H1 (cell line): ENCODE results near the gene SDHAF4. TPM values are rescaled to one million over a fixed set of nuclear protein-coding genes. Genes with fewer than 3 reads are reported as not detected.
A peak's percentile ranks its signal among the peaks of the same experiment; 100 is the strongest.

Experiments
- CTCF ChIA-PET: fragments of 300-600 bp; sonication (Branson Sonifier 250); formaldehyde crosslinking; loops from one replicate; lab custom pipeline; 2021; ENCODE audit not compliant: partially characterized antibody; lab: Charles Lee
- POLR2A ChIA-PET: fragments of 300-600 bp; sonication (Branson Sonifier 250); formaldehyde crosslinking; loops from one replicate; lab custom pipeline; 2021; ENCODE audit warnings: inconsistent platforms; ENCODE audit not compliant: partially characterized antibody; lab: Charles Lee
- DNase-seq, 2 experiments: peaks; one replicate each; pipeline versions ENCODE4 v3.0.0 to v3.0.0-alpha.2; 2010 to 2022; ENCODE audit warnings: low spot score in 2 of 2, low read depth in 1 of 2, mixed read lengths in 1 of 2
- FAIRE-seq: peaks from 2 replicates; lab custom pipeline; 2011; peaks lifted over from hg19 to GRCh38; lab: Jason Lieb, UNC
- H2AFZ ChIP-seq: 2 replicates; pipeline ENCODE4 v1.8.1; 2012; ENCODE audit warnings: low read length, inconsistent platforms
- H2AK5ac ChIP-seq: 2 replicates; pipeline ENCODE4 v1.6.1; 2013; ENCODE audit warnings: low read depth, low read length
- H2BK120ac ChIP-seq: replicated peaks from 2 replicates; pipeline ENCODE3; 2013; ENCODE audit warnings: low read depth, low read length, inconsistent platforms
- H2BK12ac ChIP-seq: 2 replicates; pipeline ENCODE4 v1.6.1; 2013; ENCODE audit warnings: low read depth, low read length
- H2BK15ac ChIP-seq: 2 replicates; pipeline ENCODE4 v1.6.1; 2013; ENCODE audit warnings: low read length
- H2BK20ac ChIP-seq: 2 replicates; pipeline ENCODE4 v1.6.1; 2013; ENCODE audit warnings: low read length
- H2BK5ac ChIP-seq: 2 replicates; pipeline ENCODE4 v1.6.1; 2013; ENCODE audit warnings: low read depth, low read length
- H3K14ac ChIP-seq: 2 replicates; pipeline ENCODE4 v1.6.1; 2013; ENCODE audit warnings: inconsistent platforms; ENCODE audit not compliant: insufficient read length
- H3K18ac ChIP-seq: 2 replicates; pipeline ENCODE4 v1.6.1; 2013; ENCODE audit warnings: low read length; ENCODE audit errors: extremely low read depth
- H3K23ac ChIP-seq: 2 replicates; pipeline ENCODE4 v1.6.1; 2013; ENCODE audit warnings: inconsistent platforms; ENCODE audit not compliant: insufficient read length
- H3K23me2 ChIP-seq: 2 replicates; pipeline ENCODE4 v1.6.1; 2013; ENCODE audit warnings: low read depth, low read length
- H3K27ac ChIP-seq: 2 replicates; pipeline ENCODE4 v1.6.1; 2011; ENCODE audit warnings: low read depth, low read length, inconsistent platforms
- H3K27me3 ChIP-seq, 4 experiments: replicated peaks in 1 of 4; 1 replicate in 1 of 4; 2 replicates in 3 of 4; pipeline versions ENCODE4 v1.6.1 to v1.8.1; 2011 to 2013; ENCODE audit warnings: low read length in 3 of 4, mild to moderate bottlenecking in 3 of 4, inconsistent platforms in 2 of 4, mixed read lengths in 2 of 4, moderate library complexity in 1 of 4; ENCODE audit not compliant: control insufficient read depth in 3 of 4, insufficient read depth in 3 of 4; ENCODE audit errors: extremely low read depth in 1 of 4
- H3K36me3 ChIP-seq, 4 experiments: 2 replicates each; pipeline versions ENCODE4 v1.6.1 to v1.8.1; 2011 to 2013; ENCODE audit warnings: mild to moderate bottlenecking in 4 of 4, low read length in 3 of 4, moderate library complexity in 2 of 4, control low read depth in 1 of 4, inconsistent platforms in 1 of 4; ENCODE audit not compliant: insufficient read depth in 4 of 4, control insufficient read depth in 2 of 4
- H3K4ac ChIP-seq: replicated peaks from 2 replicates; pipeline ENCODE3; 2013; ENCODE audit warnings: low read length, low read depth, mixed read lengths, inconsistent platforms; ENCODE audit not compliant: insufficient read length
- H3K4me1 ChIP-seq, 4 experiments: replicated peaks in 1 of 4; 1 replicate in 1 of 4; 2 replicates in 3 of 4; pipeline versions ENCODE4 v1.6.1 to v1.8.1; 2011 to 2013; ENCODE audit warnings: low read length in 3 of 4, inconsistent platforms in 2 of 4, mixed read lengths in 1 of 4; ENCODE audit not compliant: insufficient read depth in 4 of 4, control insufficient read depth in 3 of 4
- H3K4me2 ChIP-seq, 2 experiments: 2 replicates each; pipeline versions ENCODE4 v1.6.1 to v1.8.1; 2011 to 2013; ENCODE audit warnings: low read depth in 2 of 2, low read length in 2 of 2, control low read depth in 1 of 2, inconsistent platforms in 1 of 2, mild to moderate bottlenecking in 1 of 2; ENCODE audit not compliant: insufficient read depth in 1 of 2
- H3K4me3 ChIP-seq, 4 experiments: fragments of 200-600, 300-600 bp in 1 of 4; sonication (generic), shearing (Covaris generic), sonication (Bioruptor Twin) in 1 of 4; 2 replicates each; pipeline versions ENCODE4 v1.5.1 to v1.8.1; 2011 to 2016; ENCODE audit warnings: low read length in 4 of 4, low read depth in 3 of 4, control low read depth in 2 of 4, inconsistent platforms in 2 of 4, mild to moderate bottlenecking in 2 of 4, mixed read lengths in 1 of 4, moderate library complexity in 1 of 4; ENCODE audit not compliant: insufficient read depth in 2 of 4; ENCODE audit errors: extremely low read depth in 1 of 4
- H3K56ac ChIP-seq: replicated peaks from 2 replicates; pipeline ENCODE3; 2013; ENCODE audit warnings: low read depth, mild to moderate bottlenecking, mixed read lengths, low read length, inconsistent platforms; ENCODE audit not compliant: insufficient read length
- H3K79me1 ChIP-seq: 2 replicates; pipeline ENCODE4 v1.6.1; 2013; ENCODE audit warnings: low read depth, low read length, control low read depth
- H3K79me2 ChIP-seq, 2 experiments: 2 replicates each; pipeline versions ENCODE4 v1.6.1 to v1.8.1; 2012 to 2013; ENCODE audit warnings: low read length in 2 of 2, mild to moderate bottlenecking in 2 of 2, inconsistent platforms in 1 of 2; ENCODE audit not compliant: insufficient read depth in 2 of 2, control insufficient read depth in 1 of 2
- H3K9ac ChIP-seq, 4 experiments: replicated peaks in 1 of 4; 1 replicate in 1 of 4; 2 replicates in 3 of 4; pipeline versions ENCODE4 v1.6.1 to v1.8.1; 2011 to 2013; ENCODE audit warnings: low read depth in 3 of 4, low read length in 3 of 4, control low read depth in 2 of 4, mild to moderate bottlenecking in 2 of 4, moderate library complexity in 2 of 4, inconsistent platforms in 1 of 4; ENCODE audit errors: extremely low read depth in 1 of 4
- H3K9me3 ChIP-seq, 2 experiments: 2 replicates each; pipeline versions ENCODE4 v1.6.1 to v1.8.1; 2012 to 2013; ENCODE audit warnings: mild to moderate bottlenecking in 2 of 2, moderate library complexity in 2 of 2, control low read depth in 1 of 2, inconsistent platforms in 1 of 2, low read depth in 1 of 2, low read length in 1 of 2, mixed read lengths in 1 of 2; ENCODE audit not compliant: insufficient read depth in 2 of 2
- H4K20me1 ChIP-seq, 2 experiments: replicated peaks in 1 of 2; 2 replicates each; pipeline versions ENCODE3 to v1.8.1; 2011 to 2013; ENCODE audit warnings: inconsistent platforms in 2 of 2, low read length in 2 of 2, mild to moderate bottlenecking in 1 of 2; ENCODE audit not compliant: insufficient read depth in 2 of 2, control insufficient read depth in 1 of 2
- H4K5ac ChIP-seq: 2 replicates; pipeline ENCODE4 v1.6.1; 2013; ENCODE audit warnings: low read length, low read depth, mixed read lengths, inconsistent platforms; ENCODE audit not compliant: insufficient read length
- H4K8ac ChIP-seq: 2 replicates; pipeline ENCODE4 v1.8.0; 2013; ENCODE audit warnings: mild to moderate bottlenecking, moderate library complexity, low read length, inconsistent platforms; ENCODE audit not compliant: insufficient read depth; ENCODE audit errors: extremely low read depth
- H4K91ac ChIP-seq: replicated peaks from 2 replicates; pipeline ENCODE3; 2013; ENCODE audit warnings: low read length, mixed read lengths, inconsistent platforms; ENCODE audit not compliant: insufficient read length
- NANOG ChIP-seq: IDR thresholded peaks from 2 replicates; pipeline ENCODE4 v1.6.1; 2011; ENCODE audit warnings: low read length, low read depth, mild to moderate bottlenecking, inconsistent platforms; ENCODE audit not compliant: insufficient read depth, poor library complexity, severe bottlenecking
- ZNF274 ChIP-seq: IDR thresholded peaks from 2 replicates; pipeline ENCODE4 v1.7.0; 2012; ENCODE audit warnings: low read length, borderline replicate concordance; ENCODE audit errors: extremely low read depth
- WGBS, 2 experiments: shearing (Covaris generic) in 1 of 2; methylation state at CpG; one replicate each; pipeline versions ENCODE4 v1.1.6 to v1.1.7; 2013 to 2015; ENCODE audit warnings: low lambda C conversion rate in 2 of 2, mixed read lengths in 2 of 2, inconsistent platforms in 1 of 2, low coverage in 1 of 2, missing lambda C conversion rate in 1 of 2; ENCODE audit not compliant: insufficient replicate concordance in 2 of 2, insufficient coverage in 1 of 2, insufficient read length in 1 of 2; ENCODE audit errors: extremely low coverage in 1 of 2, missing lambda C conversion rate in 1 of 2; 5-methylcytosine and 5-hydroxymethylcytosine counted together
- polyA plus RNA-seq, 7 experiments: library from polyadenylated mRNA; depleted of rRNA in 3 of 7; stranded (reverse) in 5 of 7; unstranded in 2 of 7; fragments of >200 nt in 5 of 7; fragments of 200-250 nt in 2 of 7; gene quantifications; 1 replicate in 5 of 7; 2 replicates in 1 of 7; 4 replicates in 1 of 7; pipeline versions ENCODE4 v1.2.1 to v1.2.3, GENCODE V29; 2011 to 2013; ENCODE audit warnings: missing spikeins in 2 of 7, mixed read lengths in 2 of 7
- total RNA-seq: library from RNA; stranded (reverse); fragmentation: NEBNext Ultra II Directional; extraction: Animal tissue kit (Norgen Biotek cat#: 25700); gene quantifications from 2 replicates; pipeline ENCODE4 v1.2.1, GENCODE V29; 2021

Gene SDHAF4
- total and polyA plus RNA-seq, 2 of the 8 experiments (the other 6 are each of a cell fraction or from before 2014, with no cell fraction given) = 9.8 to 14.9 TPM

DNA sequence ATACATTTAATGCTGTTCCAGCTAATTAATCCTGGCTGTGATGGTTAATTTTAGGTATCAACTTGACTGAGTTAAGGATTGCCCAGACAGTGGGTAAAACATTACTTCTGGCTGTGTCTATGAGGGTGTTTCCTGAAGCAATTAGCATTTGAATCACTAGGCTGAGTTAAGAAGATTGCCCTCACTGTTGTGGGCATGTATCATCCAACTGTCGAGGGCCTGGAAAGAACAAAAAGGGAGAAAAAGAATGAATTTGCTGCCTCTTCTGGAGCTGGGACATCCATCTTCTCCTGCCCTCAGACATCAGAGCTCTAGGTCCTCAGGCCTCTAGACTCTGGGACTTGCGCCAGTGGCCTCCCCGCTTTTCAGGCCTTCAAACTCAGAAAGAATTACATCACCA, 34.3 kb downstream of the SDHAF4 start:
- Histone ChIP-seq H2BK5ac (no peak overlapping the region; the same call in 1 of the 2 replicates), H3K4ac (no peak overlapping the region), H3K27ac (no peak overlapping the region), H2BK20ac (no peak overlapping the region), H3K23ac (no peak overlapping the region), H2BK120ac (no peak overlapping the region), H3K14ac (no peak overlapping the region), H3K36me3 (no peaks in the 10 kb centered on the region), H4K8ac (no peak overlapping the region), H3K79me1 (no peaks in the 10 kb centered on the region), H2AFZ (no peak overlapping the region), H3K56ac (no peak overlapping the region), H3K4me2 (peak overlapping the region; percentile 27 to 37; a peak in 2 of 4 replicates), H3K27me3 (no peaks in the 10 kb centered on the region), H2BK15ac (no peak overlapping the region), H4K5ac (no peak overlapping the region), H3K23me2 (no peaks in the 10 kb centered on the region), H2BK12ac (0 out of 2 replicates have a peak overlapping the region, but pooled peaks have one; percentile 9), H3K79me2 (no peaks in the 10 kb centered on the region), H3K4me3 (no peak overlapping the region; a peak in 1 of 8 replicates), H3K18ac (no peak overlapping the region), H4K91ac (no peak overlapping the region), H4K20me1 (no peaks in the 10 kb centered on the region), H2AK5ac (no peak overlapping the region), H3K9me3 (peaks cover 7 to 8% of the 10 kb centered on the region in 2 experiments; a peak in 2 of 4 replicates), H3K9ac (no peak overlapping the region), H3K4me1 (peaks cover 2 to 15% (median 7%) of the 10 kb centered on the region in 4 experiments; a peak in 4 of 7 replicates)
- CTCF ChIA-PET = interaction anchor here (1.0 kb wide), 1 partner anchor 86 kb away, joined by 3 read pairs; no protein-coding TSS in a partner anchor
- WGBS, 2 experiments = 70% methylated on average over 3 of the region's 3 CpGs; no CpG with 5 or more reads in 1 of the 2 experiments
- POLR2A ChIA-PET = interaction anchor here (0.6 to 1.3 kb wide), 3 partner anchors 13 to 104 kb away, joined by 3 read pairs; no protein-coding TSS in a partner anchor
- DNase-seq (no peak), FAIRE-seq (peak; percentile 85)
- peak; percentile 58 for TF ChIP-seq NANOG
- no peak for TF ChIP-seq ZNF274
